A549 treated with DMSO at 1 μM for 4 hours (cell line): ENCODE measurements around the gene RPS3A. TPM values are rescaled to one million over a fixed set of nuclear protein-coding genes. Genes with fewer than 3 reads are reported as not detected.

Source experiments
- total RNA-seq: library from RNA; stranded (reverse); fragments of 200-300 nt; extraction: Qiagen RNA extraction; gene quantifications from 5 replicates; pipeline ENCODE4 v1.2.3, GENCODE V29; 2022; ENCODE audit warnings: low read depth

RPS3A gene
- total RNA-seq: 1,560 to 1,841 TPM (median 1,695 TPM) in 5 replicates

GRCh38 chr4:151099229-151099975 is at the start of gene RPS3A:
Gene RPS3A, plus strand, starts transcription at chr4:151099628. Its CDS starts 25 bp downstream, at chr4:151099653.

Other genes with a start within 250 kb of the RPS3A start
- gene LRBA, start 84.3 kb upstream of the RPS3A start, total RNA-seq: 7.0 to 8.8 TPM (median 7.7 TPM) in 5 replicates
- not detected in 5 replicates for gene PRSS48, start 177.5 kb downstream of the RPS3A start, total RNA-seq
- 27.0 to 36.5 TPM (median 28.1 TPM) in 5 replicates for gene SH3D19, start 226.0 kb downstream of the RPS3A start, total RNA-seq